Activated T-cell treated with anti-CD3 and anti-CD28 coated beads, Interleukin-2, amount 50 U/mL, for 4 hours (primary cell): Measurements from ENCODE around the gene LEMD2. TPM values are rescaled to one million over a fixed set of nuclear protein-coding genes. Genes with fewer than 3 reads are reported as not detected.

ENCODE experiments used
- ATAC-seq, 2 donors: fragments of 200-7000 bp; cut with Tn5 transposase; one replicate each; pipeline ENCODE4 v1.10.0; 2021
- DNase-seq: peaks from one replicate; pipeline ENCODE4 v3.0.0-alpha.2; 2020
- H3K27me3 Mint-ChIP-seq: one replicate; pipeline ENCODE4 v1.8.0; 2021; ENCODE audit warnings: low read depth, mixed read lengths
- H3K36me3 Mint-ChIP-seq: one replicate; pipeline ENCODE4 v1.8.0; 2022; ENCODE audit warnings: mixed read lengths; ENCODE audit not compliant: insufficient read depth
- H3K4me1 Mint-ChIP-seq: one replicate; pipeline ENCODE4 v1.8.0; 2021; ENCODE audit warnings: low read depth, mixed read lengths
- H3K4me3 Mint-ChIP-seq: one replicate; pipeline ENCODE4 v1.8.0; 2021; ENCODE audit warnings: mild to moderate bottlenecking, moderate library complexity, mixed read lengths
- H3K9me3 Mint-ChIP-seq: one replicate; pipeline ENCODE4 v1.8.0; 2021; ENCODE audit warnings: mixed read lengths
- total RNA-seq, 3 donors: library from RNA; stranded (reverse); gene quantifications; one replicate each; pipeline ENCODE4 v1.2.1, GENCODE V29; 2021

Gene LEMD2
- total RNA-seq, 3 donors from 2014 or later, result 44.4 to 51.8 (median 49.5) TPM

GRCh38 chr6:33809594-33809993 lies 20.7 kb upstream of the LEMD2 start:
- H3K36me3 Mint-ChIP-seq, result no peaks in the 10 kb centered on the region
- H3K9me3 Mint-ChIP-seq, result no peaks in the 10 kb centered on the region
- no peak for ATAC-seq
- peaks cover 18% of the 10 kb centered on the region for H3K4me1 Mint-ChIP-seq
- H3K4me3 Mint-ChIP-seq, result no peak overlapping the region
- H3K27me3 Mint-ChIP-seq, result peaks cover 49% of the 10 kb centered on the region
- DNase-seq, result no peak

DNA sequence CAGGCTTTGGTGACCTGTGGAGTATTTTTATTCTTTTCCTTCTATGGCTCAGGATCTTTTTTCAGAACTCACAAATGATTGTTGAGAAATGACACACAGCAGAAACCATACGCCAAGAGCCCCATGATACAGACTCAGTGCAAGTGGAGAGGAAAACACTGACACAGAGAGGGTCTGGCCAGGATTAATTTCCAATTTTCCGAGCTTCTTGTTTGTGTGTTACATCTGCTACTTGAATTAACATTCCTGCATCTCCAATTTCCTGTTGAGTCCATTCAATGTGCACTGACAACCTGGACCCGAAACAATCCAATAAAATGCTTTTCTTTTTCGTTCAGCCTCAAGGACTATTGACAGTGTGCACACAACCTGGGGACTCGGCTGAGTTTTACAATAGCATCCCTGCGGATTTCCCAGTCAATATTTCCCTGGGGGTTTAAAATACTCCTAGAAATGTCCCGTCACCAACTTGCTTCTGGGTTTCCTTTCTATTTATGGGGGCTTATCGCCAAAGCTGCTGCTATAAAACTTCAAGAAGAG lies 19.8 kb upstream of the LEMD2 start:
- H3K4me1 Mint-ChIP-seq, result peaks cover 18% of the 10 kb centered on the region
- no peak overlapping the region for H3K4me3 Mint-ChIP-seq
- ATAC-seq (no peak), DNase-seq (no peak)
- no peaks in the 10 kb centered on the region for H3K9me3 Mint-ChIP-seq
- peaks cover 45% of the 10 kb centered on the region for H3K27me3 Mint-ChIP-seq
- no peaks in the 10 kb centered on the region for H3K36me3 Mint-ChIP-seq

DNA sequence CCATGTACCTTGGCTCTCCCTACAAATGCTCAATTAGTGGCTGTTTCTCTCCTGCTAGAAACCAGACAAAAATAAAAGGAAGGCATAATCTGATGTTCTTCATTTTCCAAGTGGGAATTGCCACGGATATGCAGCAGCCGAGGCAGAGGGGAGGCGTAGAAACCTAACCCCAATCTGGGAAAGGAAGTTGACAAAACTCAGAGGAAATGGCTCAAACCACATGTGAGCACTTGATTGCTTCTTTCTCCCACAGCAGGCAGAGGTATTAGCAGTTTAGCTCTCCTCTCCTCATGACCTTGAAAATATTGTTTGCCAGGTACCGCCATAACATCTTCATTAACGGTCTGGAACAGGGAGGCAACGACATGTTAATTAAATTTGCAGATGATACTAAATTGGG lies 18.7 kb upstream of the LEMD2 start:
- H3K9me3 Mint-ChIP-seq, result no peaks in the 10 kb centered on the region
- no peak overlapping the region for H3K4me3 Mint-ChIP-seq
- peaks cover 38% of the 10 kb centered on the region for H3K27me3 Mint-ChIP-seq
- no peaks in the 10 kb centered on the region for H3K36me3 Mint-ChIP-seq
- DNase-seq (no peak), ATAC-seq (no peak)
- peaks cover 18% of the 10 kb centered on the region for H3K4me1 Mint-ChIP-seq

GRCh38 chr6:33806841-33807240 lies 17.9 kb upstream of the LEMD2 start:
- Mint-ChIP-seq H3K4me3 (no peak overlapping the region), H3K27me3 (peaks cover 36% of the 10 kb centered on the region), H3K36me3 (no peaks in the 10 kb centered on the region), H3K9me3 (no peaks in the 10 kb centered on the region), H3K4me1 (peaks cover 18% of the 10 kb centered on the region)
- DNase-seq (no peak), ATAC-seq (no peak)

GRCh38 chr6:33803571-33804053 lies 14.7 kb upstream of the LEMD2 start, which contains the start of gene MLN:
TSS of gene MLN (minus strand) at chr6:33804003. CDS start at chr6:33801163, 2,840 bp downstream.
- Mint-ChIP-seq H3K4me1 (peaks cover 16% of the 10 kb centered on the region), H3K4me3 (no peak within 1 kb of the TSS), H3K36me3 (no peaks in the 10 kb centered on the region), H3K27me3 (peaks cover 17% of the 10 kb centered on the region), H3K9me3 (no peaks in the 10 kb centered on the region)
- ATAC-seq (no peak), DNase-seq (no peak)

- no peaks in the 10 kb centered on the region for H3K9me3 Mint-ChIP-seq
- H3K27me3 Mint-ChIP-seq, result peaks cover 17% of the 10 kb centered on the region
- ATAC-seq (no peak), DNase-seq (no peak)
- peaks cover 5% of the 10 kb centered on the region for H3K4me1 Mint-ChIP-seq
- no peak overlapping the region for H3K4me3 Mint-ChIP-seq
- H3K36me3 Mint-ChIP-seq, result no peaks in the 10 kb centered on the region
These were observed 13.4 kb upstream of the LEMD2 start for GRCh38 chr6:33802186-33802958.

DNA sequence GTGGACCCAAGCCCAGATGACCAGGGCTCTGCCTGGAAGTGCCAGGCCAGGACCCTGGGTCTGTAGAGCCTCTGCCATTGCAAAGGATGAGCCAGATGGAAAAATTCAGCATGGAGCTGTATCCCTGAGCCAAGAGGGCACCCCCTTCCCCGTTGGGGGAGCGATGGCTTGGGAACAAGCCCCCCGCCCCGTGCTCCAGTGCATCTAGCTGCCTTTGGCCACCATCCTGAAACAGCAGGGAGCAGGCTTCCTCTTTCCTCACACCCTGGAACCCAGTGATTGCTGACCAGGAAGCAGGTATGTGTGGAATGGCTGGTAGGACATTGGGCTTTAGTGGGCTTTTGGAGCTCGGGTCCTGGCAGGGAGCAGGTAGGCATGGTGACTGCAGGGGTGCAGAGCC lies 12.7 kb upstream of the LEMD2 start:
- H3K4me1 Mint-ChIP-seq, result no peaks in the 10 kb centered on the region
- no peaks in the 10 kb centered on the region for H3K9me3 Mint-ChIP-seq
- no peaks in the 10 kb centered on the region for H3K36me3 Mint-ChIP-seq
- H3K27me3 Mint-ChIP-seq, result peaks cover 21% of the 10 kb centered on the region
- DNase-seq (no peak), ATAC-seq (no peak)
- no peak overlapping the region for H3K4me3 Mint-ChIP-seq

- no peak for DNase-seq
- Mint-ChIP-seq H3K27me3 (peaks cover 24% of the 10 kb centered on the region), H3K4me1 (no peaks in the 10 kb centered on the region), H3K4me3 (no peak overlapping the region), H3K36me3 (no peaks in the 10 kb centered on the region), H3K9me3 (no peaks in the 10 kb centered on the region)
- no peak for ATAC-seq
These were observed 11.5 kb upstream of the LEMD2 start for GRCh38 chr6:33800248-33800969.

DNA sequence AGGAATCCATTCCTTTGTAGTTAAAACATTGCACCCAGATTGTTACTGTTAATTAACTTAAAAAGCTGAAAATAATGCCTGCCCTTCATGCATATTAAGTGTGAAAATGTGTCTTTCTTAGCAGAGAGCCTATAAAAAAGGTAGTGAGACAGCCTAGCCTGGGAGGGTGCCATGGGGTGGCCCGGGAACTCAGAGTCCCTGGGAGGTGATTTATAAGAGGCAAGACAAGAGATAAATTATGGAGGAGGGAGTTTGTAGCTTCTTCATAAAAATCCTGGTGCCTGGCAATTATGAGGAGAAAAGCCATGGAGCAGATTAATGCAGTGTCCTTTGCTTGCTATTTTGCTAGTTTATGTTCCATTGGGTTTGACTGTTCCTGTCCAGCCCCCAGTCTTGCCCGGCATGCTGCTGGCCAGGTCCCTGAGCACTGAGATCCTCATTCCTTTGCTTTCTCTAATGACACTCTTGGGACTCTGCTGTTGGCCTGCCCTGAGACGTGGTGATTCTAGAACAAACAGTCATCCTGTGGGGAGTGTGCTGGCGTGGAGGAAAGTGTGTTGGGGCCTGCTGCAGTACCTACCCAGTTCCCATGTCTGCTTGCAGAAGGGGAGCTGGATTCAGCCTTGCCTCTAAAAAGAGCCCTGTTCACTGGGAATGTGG lies 10.7 kb upstream of the LEMD2 start:
- Mint-ChIP-seq H3K4me1 (no peaks in the 10 kb centered on the region), H3K9me3 (no peaks in the 10 kb centered on the region), H3K4me3 (no peak overlapping the region), H3K27me3 (peaks cover 20% of the 10 kb centered on the region), H3K36me3 (no peaks in the 10 kb centered on the region)
- ATAC-seq (no peak), DNase-seq (no peak)

DNA sequence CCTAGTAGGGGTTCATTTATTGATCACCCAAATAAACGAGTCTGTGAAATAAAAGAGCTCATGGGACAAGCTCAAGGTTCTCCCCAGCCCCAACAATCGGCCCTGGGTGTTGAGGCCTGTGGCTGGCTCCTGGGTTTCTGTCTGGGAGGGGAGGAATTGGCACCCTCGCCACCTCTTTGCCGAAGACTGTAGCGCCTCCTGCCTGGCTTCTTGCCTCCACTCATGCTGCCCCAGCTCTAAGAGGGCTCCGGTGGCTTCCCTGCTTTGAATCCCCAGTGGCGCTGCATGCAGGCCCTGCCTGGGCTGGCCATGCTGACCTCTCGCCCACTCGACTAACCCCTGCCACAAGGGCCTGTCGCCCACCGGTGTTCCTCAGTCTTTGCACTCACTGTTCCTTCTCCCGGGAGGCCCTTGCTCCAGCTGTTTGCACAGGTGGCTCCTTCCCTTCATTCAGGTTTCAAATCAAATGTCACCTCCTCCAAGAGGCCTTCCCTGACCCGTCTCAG lies 9.5 kb upstream of the LEMD2 start:
- no peak overlapping the region for H3K4me3 Mint-ChIP-seq
- ATAC-seq (no peak), DNase-seq (no peak)
- no peaks in the 10 kb centered on the region for H3K9me3 Mint-ChIP-seq
- no peaks in the 10 kb centered on the region for H3K36me3 Mint-ChIP-seq
- H3K4me1 Mint-ChIP-seq, result no peaks in the 10 kb centered on the region
- H3K27me3 Mint-ChIP-seq, result peaks cover 16% of the 10 kb centered on the region

DNA sequence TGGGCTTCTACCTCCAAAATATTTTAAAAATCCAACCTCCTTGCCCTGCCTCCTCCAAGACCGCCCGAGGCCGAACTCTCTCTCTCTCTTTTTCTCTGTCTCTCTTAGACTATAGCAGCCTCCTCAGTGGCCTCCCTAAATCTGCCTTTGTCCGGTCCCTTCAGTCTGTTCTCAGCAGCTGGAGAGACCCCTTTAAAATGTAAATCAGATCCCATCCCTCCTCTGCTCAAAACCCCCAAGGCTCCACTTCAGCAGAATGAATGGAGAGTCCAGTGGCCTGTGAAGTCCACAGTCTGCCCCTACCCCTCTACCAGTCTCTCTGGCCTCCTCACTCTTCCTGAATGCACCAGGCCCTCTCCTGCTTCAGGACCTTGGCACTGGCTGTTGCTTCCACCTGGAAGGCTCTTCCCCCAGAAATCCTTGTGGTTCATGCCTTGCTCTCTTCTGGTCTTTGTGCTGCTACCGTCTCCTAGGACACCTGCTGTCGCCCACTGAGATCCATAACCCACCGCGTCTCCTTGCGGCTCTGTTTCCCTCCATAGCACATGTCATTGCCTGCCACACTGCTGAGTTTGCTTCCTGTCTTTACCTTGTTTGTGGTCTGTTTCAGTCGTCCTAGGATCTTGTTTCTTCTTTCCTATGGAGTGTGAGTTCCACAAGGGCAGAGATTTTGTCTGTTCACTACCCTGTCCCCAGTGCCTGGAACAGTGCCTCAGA lies 8.9 kb upstream of the LEMD2 start:
- no peak overlapping the region for H3K4me3 Mint-ChIP-seq
- no peaks in the 10 kb centered on the region for H3K36me3 Mint-ChIP-seq
- H3K9me3 Mint-ChIP-seq, result no peaks in the 10 kb centered on the region
- ATAC-seq, result no peak
- no peak for DNase-seq
- H3K27me3 Mint-ChIP-seq, result peaks cover 16% of the 10 kb centered on the region
- no peaks in the 10 kb centered on the region for H3K4me1 Mint-ChIP-seq

DNA sequence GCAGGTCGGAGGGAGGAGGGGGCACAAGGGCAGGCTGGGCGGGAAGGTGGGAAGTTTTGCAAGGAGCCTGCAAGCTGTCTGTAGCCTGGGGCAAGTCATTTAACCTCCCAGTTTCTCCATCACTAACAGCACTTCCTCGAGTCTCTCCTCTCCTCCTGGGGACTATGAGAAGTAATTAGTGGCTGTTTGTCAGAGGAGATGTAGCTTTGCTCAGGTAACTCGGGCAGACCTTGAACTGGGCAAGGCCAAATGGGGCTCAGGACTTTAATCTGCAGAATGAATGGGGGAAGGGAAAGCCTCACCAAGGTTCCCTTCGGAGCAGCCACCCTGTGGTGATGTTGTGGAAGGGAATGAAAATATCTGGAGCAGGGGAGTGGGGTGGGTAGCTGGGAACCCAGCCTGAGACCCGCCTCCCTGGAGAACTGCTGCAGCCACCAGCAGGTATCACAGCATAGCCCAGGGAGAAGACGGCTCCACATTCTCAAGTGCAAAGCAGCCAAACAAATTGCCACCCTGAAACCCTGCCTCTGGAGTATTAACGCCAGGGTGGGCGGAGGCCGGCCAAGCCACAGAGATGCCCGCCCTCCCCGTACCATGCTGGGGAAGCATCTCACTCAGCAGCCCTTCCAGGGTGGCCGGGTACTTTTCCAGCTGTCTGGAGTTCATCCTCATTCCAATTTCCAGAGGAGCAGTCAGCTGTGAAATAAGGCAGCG lies 6.1 kb upstream of the LEMD2 start:
- ATAC-seq (no peak), DNase-seq (no peak)
- Mint-ChIP-seq H3K36me3 (no peaks in the 10 kb centered on the region), H3K9me3 (no peaks in the 10 kb centered on the region), H3K4me3 (no peak overlapping the region), H3K27me3 (peaks cover 7% of the 10 kb centered on the region), H3K4me1 (no peaks in the 10 kb centered on the region)

GRCh38 chr6:33792981-33793380 lies 4.1 kb upstream of the LEMD2 start:
- H3K4me3 Mint-ChIP-seq, result no peak overlapping the region
- ATAC-seq, result no peak
- no peak for DNase-seq
- H3K27me3 Mint-ChIP-seq, result peaks cover 7% of the 10 kb centered on the region
- peaks cover 8% of the 10 kb centered on the region for H3K4me1 Mint-ChIP-seq
- H3K9me3 Mint-ChIP-seq, result no peaks in the 10 kb centered on the region
- H3K36me3 Mint-ChIP-seq, result no peaks in the 10 kb centered on the region
